Chondrocyte (in vitro differentiated cells): Measurements from ENCODE around the gene FOXK1. TPM values are rescaled to one million over a fixed set of nuclear protein-coding genes. Genes with fewer than 3 reads are reported as not detected.

ENCODE experiments used
- DNase-seq: peaks from one replicate; pipeline ENCODE4 v3.0.0; 2021; ENCODE audit warnings: mixed read lengths, low spot score
- H3K27ac Mint-ChIP-seq: one replicate; pipeline ENCODE4 v1.8.0; 2021; ENCODE audit warnings: mild to moderate bottlenecking, moderate library complexity, mixed read lengths; ENCODE audit not compliant: unreplicated experiment
- H3K27me3 Mint-ChIP-seq: 2 replicates; pipeline ENCODE4 v1.8.0; 2021; ENCODE audit warnings: low read depth, mixed read lengths
- H3K36me3 Mint-ChIP-seq: 2 replicates; pipeline ENCODE4 v1.8.0; 2021; ENCODE audit warnings: low read depth, mixed read lengths
- H3K4me1 Mint-ChIP-seq: 2 replicates; pipeline ENCODE4 v1.8.0; 2021; ENCODE audit warnings: low read depth, mild to moderate bottlenecking, mixed read lengths
- H3K4me3 Mint-ChIP-seq: one replicate; pipeline ENCODE4 v1.8.0; 2021; ENCODE audit warnings: mild to moderate bottlenecking, moderate library complexity, mixed read lengths; ENCODE audit not compliant: unreplicated experiment
- H3K9me3 Mint-ChIP-seq: 2 replicates; pipeline ENCODE4 v1.8.0; 2021; ENCODE audit warnings: low read depth, mixed read lengths
- CTCF ChIP-seq: fragments of 200-600 bp; sonication (generic); IDR thresholded peaks from 2 replicates; pipeline ENCODE4 v1.5.0; 2021; ENCODE audit warnings: antibody characterized with exemption, mild to moderate bottlenecking, moderate library complexity
- total RNA-seq: library from RNA; stranded (reverse); gene quantifications from 3 replicates; pipeline ENCODE4 v1.2.1, GENCODE V29; 2021

FOXK1 gene
- total RNA-seq, 1 donor from 2014 or later, result 77.9 TPM

- DNase-seq, result no peak
- no peak for TF ChIP-seq CTCF
- Mint-ChIP-seq H3K27me3 (peaks cover 13% of the 10 kb centered on the region), H3K4me1 (no peaks in the 10 kb centered on the region), H3K9me3 (peaks cover 10% of the 10 kb centered on the region), H3K36me3 (peaks cover 7% of the 10 kb centered on the region), H3K4me3 (no peak overlapping the region), H3K27ac (no peak overlapping the region)
Measured at GRCh38 chr7:4808565-4808964, 126.5 kb downstream of the FOXK1 start.

DNA sequence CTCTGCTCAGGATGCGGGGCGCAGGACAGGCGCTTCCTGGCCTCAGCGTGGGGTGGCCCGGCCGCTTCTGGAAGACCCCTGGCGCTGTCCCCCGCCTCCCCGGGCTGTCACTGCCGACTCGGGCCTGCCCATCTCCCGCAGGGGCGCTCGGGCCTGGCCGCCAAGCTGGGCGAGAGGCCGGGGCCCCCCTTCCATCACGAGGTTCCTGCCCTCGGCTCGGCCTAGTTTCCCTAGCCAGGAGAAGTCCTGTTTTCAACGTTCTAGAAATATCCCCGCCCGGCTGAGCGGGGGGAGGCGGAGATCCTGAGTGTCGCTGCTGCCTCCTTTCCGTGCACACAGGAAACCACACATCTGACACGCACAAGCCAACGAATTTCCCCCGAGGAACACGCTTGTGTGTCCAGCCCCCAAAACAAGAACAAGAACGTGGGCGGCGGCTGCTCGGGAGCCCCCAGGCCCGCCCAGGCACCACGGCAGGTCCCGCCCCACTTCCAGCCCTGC lies 127.0 kb downstream of the FOXK1 start:
- peak; percentile 83 for DNase-seq
- H3K4me1 Mint-ChIP-seq, result no peaks in the 10 kb centered on the region
- peaks cover 13% of the 10 kb centered on the region for H3K9me3 Mint-ChIP-seq
- H3K4me3 Mint-ChIP-seq, result no peak overlapping the region
- H3K27ac Mint-ChIP-seq, result no peak overlapping the region
- TF ChIP-seq CTCF, result no peak
- H3K27me3 Mint-ChIP-seq, result peaks cover 13% of the 10 kb centered on the region
- peaks cover 7% of the 10 kb centered on the region for H3K36me3 Mint-ChIP-seq

GRCh38 chr7:4809666-4810065 lies 127.6 kb downstream of the FOXK1 start:
- H3K4me3 Mint-ChIP-seq, result no peak overlapping the region
- H3K27ac Mint-ChIP-seq, result no peak overlapping the region
- no peak for DNase-seq
- H3K27me3 Mint-ChIP-seq, result peaks cover 13% of the 10 kb centered on the region
- no peaks in the 10 kb centered on the region for H3K4me1 Mint-ChIP-seq
- H3K36me3 Mint-ChIP-seq, result peaks cover 7% of the 10 kb centered on the region
- peaks cover 13% of the 10 kb centered on the region for H3K9me3 Mint-ChIP-seq
- no peak for TF ChIP-seq CTCF

DNA sequence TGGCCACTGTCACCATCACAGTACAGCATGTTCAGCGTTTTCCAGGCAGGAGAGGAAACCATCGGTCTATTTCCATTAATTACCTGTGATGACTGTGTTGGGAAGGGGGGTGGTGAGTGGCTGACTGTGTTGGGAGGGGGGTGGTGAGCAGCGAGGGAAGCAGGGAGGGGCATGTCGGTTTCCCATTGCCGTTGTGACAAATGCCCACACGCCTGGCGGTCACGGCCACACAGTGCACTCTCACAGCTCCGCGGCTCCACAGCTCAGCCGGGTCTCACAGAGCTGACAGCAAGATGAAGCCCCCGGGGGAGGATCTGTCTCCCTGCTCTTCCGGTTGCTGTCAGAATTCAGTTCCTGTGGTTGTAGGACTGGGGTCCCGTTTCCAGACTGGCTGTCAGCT lies 132.3 kb downstream of the FOXK1 start:
- TF ChIP-seq CTCF, result no peak
- Mint-ChIP-seq H3K4me3 (no peak overlapping the region), H3K36me3 (peaks cover 7% of the 10 kb centered on the region), H3K27ac (no peak overlapping the region), H3K4me1 (no peaks in the 10 kb centered on the region), H3K27me3 (no peaks in the 10 kb centered on the region), H3K9me3 (peaks cover 13% of the 10 kb centered on the region)
- DNase-seq, result peak; percentile 63

- no peak for TF ChIP-seq CTCF
- no peak overlapping the region for H3K4me3 Mint-ChIP-seq
- H3K36me3 Mint-ChIP-seq, result peaks cover 7% of the 10 kb centered on the region
Measured at GRCh38 chr7:4815121-4815520, 133.0 kb downstream of the FOXK1 start.

More at GRCh38 chr7:4815121-4815520, 133.0 kb downstream of the FOXK1 start:
- Mint-ChIP-seq H3K27ac (no peak overlapping the region), H3K9me3 (peaks cover 13% of the 10 kb centered on the region), H3K27me3 (no peaks in the 10 kb centered on the region), H3K4me1 (peaks cover 4% of the 10 kb centered on the region)
- DNase-seq, result peak; percentile 87
